Peyer's patch (tissue), 4 donors: ENCODE data around the gene PTPRJ.

Experiments
- POLR2A ChIP-seq, 2 donors: fragments of 450-650 bp; IDR thresholded peaks; one replicate each; pipeline ENCODE4 v1.5.1; 2017; ENCODE audit warnings: antibody characterized with exemption in 2 of 2, mild to moderate bottlenecking in 2 of 2, moderate library complexity in 2 of 2
- TF ChIP-seq, protein P1 (sequence below), 6 experiments: fragments of 450-650 bp in 4 of 6; fragments of 200-600 bp in 2 of 6; sonication (generic) in 1 of 6; IDR thresholded peaks; one replicate each; pipeline ENCODE4 v1.5.1; 2017 to 2019; ENCODE audit warnings: antibody characterized with exemption in 6 of 6, mild to moderate bottlenecking in 3 of 6, moderate library complexity in 1 of 6

GRCh38 chr11:48007677-48008076 is 27.3 kb downstream of the PTPRJ start:
- TF ChIP-seq, protein P1, sequence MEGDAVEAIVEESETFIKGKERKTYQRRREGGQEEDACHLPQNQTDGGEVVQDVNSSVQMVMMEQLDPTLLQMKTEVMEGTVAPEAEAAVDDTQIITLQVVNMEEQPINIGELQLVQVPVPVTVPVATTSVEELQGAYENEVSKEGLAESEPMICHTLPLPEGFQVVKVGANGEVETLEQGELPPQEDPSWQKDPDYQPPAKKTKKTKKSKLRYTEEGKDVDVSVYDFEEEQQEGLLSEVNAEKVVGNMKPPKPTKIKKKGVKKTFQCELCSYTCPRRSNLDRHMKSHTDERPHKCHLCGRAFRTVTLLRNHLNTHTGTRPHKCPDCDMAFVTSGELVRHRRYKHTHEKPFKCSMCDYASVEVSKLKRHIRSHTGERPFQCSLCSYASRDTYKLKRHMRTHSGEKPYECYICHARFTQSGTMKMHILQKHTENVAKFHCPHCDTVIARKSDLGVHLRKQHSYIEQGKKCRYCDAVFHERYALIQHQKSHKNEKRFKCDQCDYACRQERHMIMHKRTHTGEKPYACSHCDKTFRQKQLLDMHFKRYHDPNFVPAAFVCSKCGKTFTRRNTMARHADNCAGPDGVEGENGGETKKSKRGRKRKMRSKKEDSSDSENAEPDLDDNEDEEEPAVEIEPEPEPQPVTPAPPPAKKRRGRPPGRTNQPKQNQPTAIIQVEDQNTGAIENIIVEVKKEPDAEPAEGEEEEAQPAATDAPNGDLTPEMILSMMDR (IDR thresholded peaks at IDR 0.05) = no peak
- no peak for TF ChIP-seq POLR2A (IDR thresholded peaks at IDR 0.05)
